SK-N-SH treated with all-trans-retinoic acid at 6 μM for 48 hours (cell line): Measurements from ENCODE around the gene LYPD1.

Source experiments
- PATZ1 ChIP-seq: fragments of 250-450 bp; sonication (Bioruptor Pico); IDR thresholded peaks from 2 replicates; pipeline ENCODE4 v1.8.0; 2020; ENCODE audit warnings: mild to moderate bottlenecking, moderate library complexity, borderline replicate concordance
- PPARA ChIP-seq: fragments of 250-450 bp; sonication (Bioruptor Pico); IDR thresholded peaks from 2 replicates; pipeline ENCODE4 v1.5.0; 2020; ENCODE audit warnings: mild to moderate bottlenecking, borderline replicate concordance
- SNAI2 ChIP-seq: fragments of 250-450 bp; sonication (Bioruptor Pico); IDR thresholded peaks from 2 replicates; pipeline ENCODE4 v1.5.0; 2020; ENCODE audit warnings: mild to moderate bottlenecking, moderate library complexity
- TSHZ2 ChIP-seq: fragments of 250-450 bp; sonication (Bioruptor Pico); IDR thresholded peaks from 2 replicates; pipeline ENCODE4 v1.5.0; 2020; ENCODE audit warnings: mild to moderate bottlenecking, moderate library complexity
- ZFP3 ChIP-seq: fragments of 250-450 bp; sonication (Bioruptor Pico); IDR thresholded peaks from 2 replicates; pipeline ENCODE4 v1.5.0; 2020; ENCODE audit warnings: mild to moderate bottlenecking, moderate library complexity

- TF ChIP-seq ZFP3 (CRISPR knock-in tag) (no peak), SNAI2 (no peak), PPARA (CRISPR knock-in tag) (no peak), PATZ1 (CRISPR knock-in tag) (no peak), TSHZ2 (CRISPR knock-in tag) (no peak)
These were observed 1.3 kb upstream of the LYPD1 start for GRCh38 chr2:132671151-132671835.
